GM12878 (cell line): Measurements from ENCODE around the gene PIGV. TPM values are rescaled to one million over a fixed set of nuclear protein-coding genes. Genes with fewer than 3 reads are reported as not detected.

Experiments
- ATAC-seq: fragments of 200-7000 bp; cut with Tn5 transposase; 3 replicates; pipeline ENCODE4 v1.9.1; 2020; ENCODE audit warnings: mild to moderate bottlenecking, moderate library complexity
- BruUV-seq: library from RNA; stranded (reverse); fragments of 400-500 nt; replicated peaks from 2 replicates; lab custom pipeline; 2021; lab: Mats Ljungman, UMichigan
- CTCF ChIA-PET: fragments of 300-600 bp; sonication (Branson Sonifier 250); formaldehyde crosslinking; extraction: SDS; loops from one replicate; lab custom pipeline; 2021; ENCODE audit warnings: inconsistent platforms; lab: Yijun Ruan, JAX
- POLR2A ChIA-PET: fragments of 350-600 bp; formaldehyde crosslinking; extraction: SDS; loops from one replicate; lab custom pipeline; 2021; ENCODE audit warnings: inconsistent platforms; lab: Charles Lee
- RAD21 ChIA-PET: fragments of 300-600 bp; sonication (Branson Sonifier 250); formaldehyde crosslinking; loops from one replicate; lab custom pipeline; 2023; ENCODE audit warnings: antibody characterized with exemption; ENCODE audit not compliant: unreplicated experiment; lab: Charles Lee
- SMC1A ChIA-PET: fragments of 300-600 bp; sonication (Branson Sonifier 250); formaldehyde crosslinking; loops from one replicate; lab custom pipeline; 2023; ENCODE audit not compliant: unreplicated experiment, uncharacterized antibody; lab: Charles Lee
- DNase-seq: peaks from one replicate; pipeline ENCODE4 v3.0.0-alpha.2; 2011; ENCODE audit warnings: low read depth, low spot score
- FAIRE-seq: peaks from 3 replicates; lab custom pipeline; 2011; peaks lifted over from hg19 to GRCh38; lab: Jason Lieb, UNC
- H2AFZ ChIP-seq: 2 replicates; pipeline ENCODE4 v1.6.0; 2011; ENCODE audit warnings: low read depth, low read length, control low read depth; ENCODE audit not compliant: control insufficient read depth
- H3K27ac ChIP-seq: 2 replicates; pipeline ENCODE4 v1.5.1; 2011; ENCODE audit warnings: control low read depth; ENCODE audit not compliant: control insufficient read depth, insufficient read depth
- H3K27me3 ChIP-seq, 2 experiments: replicated peaks in 1 of 2; 2 replicates each; pipeline versions ENCODE4 v1.6.0 to v1.6.1; 2011; ENCODE audit warnings: low read length in 1 of 2; ENCODE audit not compliant: control insufficient read depth in 2 of 2, insufficient read depth in 2 of 2
- H3K36me3 ChIP-seq, 2 experiments: 2 replicates each; pipeline ENCODE4 v1.5.1; 2011; ENCODE audit warnings: low read length in 1 of 2; ENCODE audit not compliant: control insufficient read depth in 2 of 2, insufficient read depth in 2 of 2
- H3K4me1 ChIP-seq: 2 replicates; pipeline ENCODE4 v1.6.1; 2011; ENCODE audit warnings: mild to moderate bottlenecking, low read length, moderate library complexity, mixed read lengths; ENCODE audit not compliant: control insufficient read depth, insufficient read depth
- H3K4me2 ChIP-seq: 2 replicates; pipeline ENCODE4 v1.6.0; 2011; ENCODE audit warnings: control low read depth; ENCODE audit not compliant: control insufficient read depth, insufficient read depth
- H3K4me3 ChIP-seq: fragments of 200-600 bp; sonication (generic); 2 replicates; pipeline ENCODE4 v1.5.1; 2016
- H3K79me2 ChIP-seq: 2 replicates; pipeline ENCODE4 v1.6.0; 2011; ENCODE audit warnings: low read length; ENCODE audit not compliant: control insufficient read depth, insufficient read depth
- H3K9ac ChIP-seq: 2 replicates; pipeline ENCODE4 v1.8.0; 2011; ENCODE audit warnings: low read length, control low read depth, mixed read lengths; ENCODE audit not compliant: control insufficient read depth, insufficient read depth
- H3K9me3 ChIP-seq: replicated peaks from 3 replicates; pipeline ENCODE4 v1.5.1; 2011; ENCODE audit warnings: mild to moderate bottlenecking, low read length; ENCODE audit not compliant: control insufficient read depth, insufficient read depth
- H4K20me1 ChIP-seq: 2 replicates; pipeline ENCODE4 v1.6.0; 2011; ENCODE audit not compliant: control insufficient read depth, insufficient read depth
- CREB1 ChIP-seq: IDR thresholded peaks from 2 replicates; pipeline ENCODE4 v1.6.1; 2012; ENCODE audit warnings: low read depth, mild to moderate bottlenecking, inconsistent platforms
- KDM1A ChIP-seq: fragments of 200-600 bp; sonication (generic); IDR thresholded peaks from 2 replicates; pipeline ENCODE4 v1.6.1; 2016; ENCODE audit warnings: borderline replicate concordance
- KLF5 ChIP-seq: fragments of 450-650 bp; IDR thresholded peaks from 2 replicates; pipeline ENCODE4 v1.6.1; 2014; ENCODE audit warnings: mild to moderate bottlenecking; ENCODE audit not compliant: partially characterized antibody
- RELB ChIP-seq: fragments of 450-650 bp; IDR thresholded peaks from 2 replicates; pipeline ENCODE4 v1.6.1; 2017; ENCODE audit warnings: low read depth, mild to moderate bottlenecking, moderate library complexity
- ZBTB4 ChIP-seq: fragments of 450-650 bp; formaldehyde crosslinking; IDR thresholded peaks from 2 replicates; pipeline ENCODE4 v1.4.0; 2022; ENCODE audit warnings: mild to moderate bottlenecking, moderate library complexity
- ZNF274 ChIP-seq: IDR thresholded peaks from one replicate; pipeline ENCODE4 v1.8.0; 2011; ENCODE audit not compliant: insufficient read length, insufficient read depth
- WGBS: methylation state at CpG from one replicate; pipeline ENCODE4 v1.1.6; 2016; ENCODE audit warnings: low lambda C conversion rate; ENCODE audit not compliant: insufficient replicate concordance, insufficient coverage; ENCODE audit errors: missing lambda C conversion rate; 5-methylcytosine and 5-hydroxymethylcytosine counted together
- in situ Hi-C: fragments of 300-500 bp; cut with MboI; formaldehyde crosslinking; loops from 9 replicates; pipeline ENCODE4 v1.14.3; 2018; ENCODE audit warnings: mixed read lengths
- intact Hi-C: fragments of 100-400 bp; cut with micrococcal nuclease; formaldehyde crosslinking; loops from one replicate; pipeline ENCODE4 v1.14.2; 2022; ENCODE audit not compliant: unreplicated experiment
- polyA plus RNA-seq, 11 experiments: library from polyadenylated mRNA; depleted of rRNA in 4 of 11; unstranded in 6 of 11; stranded (reverse) in 5 of 11; fragments of >200 nt; fragmentation: Nextera tagmentation in 4 of 11; fragmentation: Illumina TruSeq in 1 of 11; extraction: Ambion mirVana in 4 of 11; extraction: Trizol in 1 of 11; gene quantifications; 1 replicate in 1 of 11; 2 replicates in 10 of 11; pipeline versions ENCODE4 v1.2.1 to v1.2.3, GENCODE V29; 2011 to 2016; ENCODE audit warnings: inconsistent platforms in 2 of 11, missing spikeins in 2 of 11, low read depth in 1 of 11
- total RNA-seq, 4 experiments: library from RNA; depleted of rRNA in 3 of 4; stranded (reverse); fragments of >200 nt in 3 of 4; fragmentation: Illumina TruSeq in 1 of 4; extraction: Trizol in 1 of 4; gene quantifications; 2 replicates each; pipeline versions ENCODE4 v1.2.1 to v1.2.3, GENCODE V29; 2013 to 2021
- TF ChIP-seq, protein P1 (sequence below): IDR thresholded peaks from 2 replicates; pipeline ENCODE4 v1.6.1; 2011; ENCODE audit warnings: low read depth, mild to moderate bottlenecking, low read length, moderate library complexity, borderline replicate concordance; ENCODE audit errors: extremely low read depth
- TF ChIP-seq, protein P2 (sequence below): fragments of 450-650 bp; IDR thresholded peaks from 2 replicates; pipeline ENCODE4 v1.6.1; 2017; ENCODE audit warnings: mild to moderate bottlenecking
- TF ChIP-seq, protein P3 (sequence below): fragments of 450-650 bp; formaldehyde crosslinking; IDR thresholded peaks from 2 replicates; pipeline ENCODE4 v1.4.0; 2020; ENCODE audit warnings: mild to moderate bottlenecking, moderate library complexity

PIGV gene
- total and polyA plus RNA-seq, 10 of the 15 experiments (the other 5 are each of a cell fraction or from before 2014, with no cell fraction given) = 8.8 to 18.1 (median 11.9) TPM

GRCh38 chr1:26752519-26752918 lies 35.2 kb upstream of the PIGV start (continued):
- TF ChIP-seq ZBTB4 = no peak
- no peak for TF ChIP-seq CREB1
- TF ChIP-seq, all 136 proteins: peak for 0

- POLR2A ChIA-PET = interaction anchor here (1.0 kb wide), 1 partner anchor 12 kb away, joined by 4 read pairs; no protein-coding TSS in a partner anchor
- CTCF ChIA-PET = interaction anchor here (1.0 to 2.9 kb wide), 2 partner anchors 10 to 150 kb away, joined by 3 to 7 read pairs; no protein-coding TSS in a partner anchor
- WGBS = 78% methylated on average over 5 of the region's 5 CpGs
- no peaks in the 10 kb centered on the region for H3K27me3 ChIP-seq
- SMC1A ChIA-PET = interaction anchor here (0.8 to 1.2 kb wide), 2 partner anchors 27 to 62 kb away, joined by 3 to 4 read pairs; no protein-coding TSS in a partner anchor
- no peak overlapping the region for H3K9ac ChIP-seq
- 0 out of 2 replicates have a peak, but pooled peaks cover 5% of the 10 kb centered on the region for H4K20me1 ChIP-seq
- no peak overlapping the region for H3K4me3 ChIP-seq
- intact Hi-C loops = no loop called here
- H3K9me3 ChIP-seq = no peaks in the 10 kb centered on the region
- H3K4me2 ChIP-seq = no peak overlapping the region
- H3K36me3 ChIP-seq = peaks cover 30 to 44% of the 10 kb centered on the region in 2 experiments
- in situ Hi-C loops = no loop called here
- RAD21 ChIA-PET = no interaction called here
- peaks cover 14% of the 10 kb centered on the region for H3K79me2 ChIP-seq
- no peak overlapping the region for H3K27ac ChIP-seq
- no TSS peak for BruUV-seq
- no peak for FAIRE-seq
- no peaks in the 10 kb centered on the region for H3K4me1 ChIP-seq
- no peak for DNase-seq
- no peak overlapping the region for H2AFZ ChIP-seq
- ATAC-seq = no peak
- TF ChIP-seq ZNF274 (no peak), RELB (no peak), KLF5 (no peak), KDM1A (no peak)
- TF ChIP-seq, protein P1, sequence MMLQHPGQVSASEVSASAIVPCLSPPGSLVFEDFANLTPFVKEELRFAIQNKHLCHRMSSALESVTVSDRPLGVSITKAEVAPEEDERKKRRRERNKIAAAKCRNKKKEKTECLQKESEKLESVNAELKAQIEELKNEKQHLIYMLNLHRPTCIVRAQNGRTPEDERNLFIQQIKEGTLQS = no peak
- TF ChIP-seq, protein P2, sequence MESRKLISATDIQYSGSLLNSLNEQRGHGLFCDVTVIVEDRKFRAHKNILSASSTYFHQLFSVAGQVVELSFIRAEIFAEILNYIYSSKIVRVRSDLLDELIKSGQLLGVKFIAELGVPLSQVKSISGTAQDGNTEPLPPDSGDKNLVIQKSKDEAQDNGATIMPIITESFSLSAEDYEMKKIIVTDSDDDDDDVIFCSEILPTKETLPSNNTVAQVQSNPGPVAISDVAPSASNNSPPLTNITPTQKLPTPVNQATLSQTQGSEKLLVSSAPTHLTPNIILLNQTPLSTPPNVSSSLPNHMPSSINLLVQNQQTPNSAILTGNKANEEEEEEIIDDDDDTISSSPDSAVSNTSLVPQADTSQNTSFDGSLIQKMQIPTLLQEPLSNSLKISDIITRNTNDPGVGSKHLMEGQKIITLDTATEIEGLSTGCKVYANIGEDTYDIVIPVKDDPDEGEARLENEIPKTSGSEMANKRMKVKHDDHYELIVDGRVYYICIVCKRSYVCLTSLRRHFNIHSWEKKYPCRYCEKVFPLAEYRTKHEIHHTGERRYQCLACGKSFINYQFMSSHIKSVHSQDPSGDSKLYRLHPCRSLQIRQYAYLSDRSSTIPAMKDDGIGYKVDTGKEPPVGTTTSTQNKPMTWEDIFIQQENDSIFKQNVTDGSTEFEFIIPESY = no peak
- TF ChIP-seq, protein P3, sequence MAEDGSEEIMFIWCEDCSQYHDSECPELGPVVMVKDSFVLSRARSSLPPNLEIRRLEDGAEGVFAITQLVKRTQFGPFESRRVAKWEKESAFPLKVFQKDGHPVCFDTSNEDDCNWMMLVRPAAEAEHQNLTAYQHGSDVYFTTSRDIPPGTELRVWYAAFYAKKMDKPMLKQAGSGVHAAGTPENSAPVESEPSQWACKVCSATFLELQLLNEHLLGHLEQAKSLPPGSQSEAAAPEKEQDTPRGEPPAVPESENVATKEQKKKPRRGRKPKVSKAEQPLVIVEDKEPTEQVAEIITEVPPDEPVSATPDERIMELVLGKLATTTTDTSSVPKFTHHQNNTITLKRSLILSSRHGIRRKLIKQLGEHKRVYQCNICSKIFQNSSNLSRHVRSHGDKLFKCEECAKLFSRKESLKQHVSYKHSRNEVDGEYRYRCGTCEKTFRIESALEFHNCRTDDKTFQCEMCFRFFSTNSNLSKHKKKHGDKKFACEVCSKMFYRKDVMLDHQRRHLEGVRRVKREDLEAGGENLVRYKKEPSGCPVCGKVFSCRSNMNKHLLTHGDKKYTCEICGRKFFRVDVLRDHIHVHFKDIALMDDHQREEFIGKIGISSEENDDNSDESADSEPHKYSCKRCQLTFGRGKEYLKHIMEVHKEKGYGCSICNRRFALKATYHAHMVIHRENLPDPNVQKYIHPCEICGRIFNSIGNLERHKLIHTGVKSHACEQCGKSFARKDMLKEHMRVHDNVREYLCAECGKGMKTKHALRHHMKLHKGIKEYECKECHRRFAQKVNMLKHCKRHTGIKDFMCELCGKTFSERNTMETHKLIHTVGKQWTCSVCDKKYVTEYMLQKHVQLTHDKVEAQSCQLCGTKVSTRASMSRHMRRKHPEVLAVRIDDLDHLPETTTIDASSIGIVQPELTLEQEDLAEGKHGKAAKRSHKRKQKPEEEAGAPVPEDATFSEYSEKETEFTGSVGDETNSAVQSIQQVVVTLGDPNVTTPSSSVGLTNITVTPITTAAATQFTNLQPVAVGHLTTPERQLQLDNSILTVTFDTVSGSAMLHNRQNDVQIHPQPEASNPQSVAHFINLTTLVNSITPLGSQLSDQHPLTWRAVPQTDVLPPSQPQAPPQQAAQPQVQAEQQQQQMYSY (CRISPR knock-in tag) = no peak
Observed at GRCh38 chr1:26754086-26754874, 33.5 kb upstream of the PIGV start.
